B cell (primary cell): ENCODE results near the gene PARP12. TPM values are rescaled to one million over a fixed set of nuclear protein-coding genes. Genes with fewer than 3 reads are reported as not detected.

Experiments
- ATAC-seq: fragments of 200-7000 bp; cut with Tn5 transposase; one replicate; pipeline ENCODE4 v1.10.0; 2021; ENCODE audit warnings: low read depth, mild to moderate bottlenecking, moderate number of reproducible peaks, moderate library complexity
- CTCF ChIA-PET: fragments of 350-600 bp; sonication (Branson Sonifier 250); formaldehyde crosslinking; loops from one replicate; lab custom pipeline; 2021; ENCODE audit warnings: antibody characterized with exemption, inconsistent platforms; lab: Charles Lee
- POLR2A ChIA-PET: fragments of 350-600 bp; sonication (Branson Sonifier 250); formaldehyde crosslinking; loops from one replicate; lab custom pipeline; 2021; ENCODE audit warnings: antibody characterized with exemption; lab: Charles Lee
- DNase-seq: peaks from one replicate; pipeline ENCODE4 v3.0.0; 2013
- H2AFZ ChIP-seq: 2 replicates; pipeline ENCODE4 v1.6.1; 2012; ENCODE audit warnings: mild to moderate bottlenecking, low read depth, low read length; ENCODE audit not compliant: insufficient read depth, poor library complexity, severe bottlenecking
- H3K27ac ChIP-seq, 2 donors: 1 replicate in 1 of 2; 2 replicates in 1 of 2; pipeline ENCODE4 v1.5.1; 2012 to 2013; ENCODE audit warnings: low read length in 2 of 2, mild to moderate bottlenecking in 2 of 2, moderate library complexity in 1 of 2
- H3K27me3 ChIP-seq, 4 experiments: fragments of 200-600 bp in 1 of 4; sonication (generic) in 1 of 4; replicated peaks in 1 of 4; 1 replicate in 2 of 4; 2 replicates in 2 of 4; pipeline versions ENCODE4 v1.6.1 to v1.7.0; 2013 to 2016; ENCODE audit warnings: low read length in 3 of 4, mild to moderate bottlenecking in 2 of 4, mixed read lengths in 1 of 4, moderate library complexity in 1 of 4; ENCODE audit not compliant: insufficient read depth in 4 of 4, control insufficient read depth in 3 of 4; ENCODE audit errors: control extremely low read depth in 1 of 4
- H3K36me3 ChIP-seq, 2 experiments: replicated peaks in 1 of 2; 1 replicate in 1 of 2; 2 replicates in 1 of 2; pipeline versions ENCODE4 v1.6.1 to v1.7.1; 2013; ENCODE audit warnings: low read length in 1 of 2; ENCODE audit not compliant: insufficient read depth in 2 of 2, control insufficient read depth in 1 of 2; ENCODE audit errors: control extremely low read depth in 1 of 2, extremely low read depth in 1 of 2
- H3K4me1 ChIP-seq, 2 donors: fragments of 200-600 bp in 1 of 2; sonication (generic) in 1 of 2; 1 replicate in 1 of 2; 2 replicates in 1 of 2; pipeline versions ENCODE4 v1.5.1 to v1.6.1; 2013 to 2017; ENCODE audit warnings: low read length in 2 of 2; ENCODE audit not compliant: control insufficient read depth in 2 of 2, insufficient read depth in 2 of 2
- H3K4me2 ChIP-seq: replicated peaks from 2 replicates; pipeline ENCODE3; 2012; ENCODE audit warnings: mild to moderate bottlenecking, low read depth, low read length; ENCODE audit not compliant: poor library complexity, severe bottlenecking
- H3K4me3 ChIP-seq, 5 experiments: fragments of 200-600 bp in 1 of 5; sonication (generic) in 1 of 5; 1 replicate in 3 of 5; 2 replicates in 2 of 5; pipeline versions ENCODE4 v1.5.1 to v1.7.0; 2011 to 2016; ENCODE audit warnings: low read length in 4 of 5, mild to moderate bottlenecking in 4 of 5, low read depth in 2 of 5, control low read depth in 1 of 5, moderate library complexity in 1 of 5; ENCODE audit not compliant: insufficient read depth in 1 of 5; ENCODE audit errors: control extremely low read depth in 1 of 5, extremely low read depth in 1 of 5
- H3K79me2 ChIP-seq: fragments of 200-600 bp; sonication (generic); one replicate; pipeline ENCODE4 v1.6.0; 2016; ENCODE audit warnings: low read length; ENCODE audit not compliant: control insufficient read depth, insufficient read depth
- H3K9ac ChIP-seq: fragments of 200-600 bp; sonication (generic); 2 replicates; pipeline ENCODE4 v1.6.1; 2017; ENCODE audit warnings: mild to moderate bottlenecking, low read length, moderate library complexity
- H3K9me3 ChIP-seq, 3 donors: one replicate each; pipeline versions ENCODE4 v1.6.1 to v1.7.1; 2013; ENCODE audit warnings: low read length in 2 of 3; ENCODE audit not compliant: control insufficient read depth in 2 of 3, insufficient read depth in 1 of 3; ENCODE audit errors: control extremely low read depth in 1 of 3
- H4K20me1 ChIP-seq: 2 replicates; pipeline ENCODE4 v1.6.0; 2012; ENCODE audit warnings: mild to moderate bottlenecking, low read length; ENCODE audit not compliant: insufficient read depth, control insufficient read depth, poor library complexity, severe bottlenecking
- H3K27ac Mint-ChIP-seq: one replicate; pipeline ENCODE4 v1.8.0; 2021; ENCODE audit warnings: mixed read lengths
- H3K27me3 Mint-ChIP-seq: one replicate; pipeline ENCODE4 v1.8.0; 2021; ENCODE audit warnings: mixed read lengths
- H3K4me1 Mint-ChIP-seq: one replicate; pipeline ENCODE4 v1.8.0; 2021; ENCODE audit warnings: mixed read lengths
- H3K4me3 Mint-ChIP-seq: one replicate; pipeline ENCODE4 v1.8.0; 2021; ENCODE audit warnings: mixed read lengths
- H3K9me3 Mint-ChIP-seq: one replicate; pipeline ENCODE4 v1.8.0; 2022; ENCODE audit warnings: mixed read lengths; ENCODE audit not compliant: insufficient read depth
- EZH2 ChIP-seq: IDR thresholded peaks from 2 replicates; pipeline ENCODE4 v1.6.1; 2012; ENCODE audit warnings: borderline replicate concordance, low read depth, mild to moderate bottlenecking, moderate library complexity, low read length; ENCODE audit not compliant: insufficient read depth, poor library complexity, severe bottlenecking
- WGBS: methylation state at CpG from one replicate; pipeline ENCODE4 v1.1.5; 2013; ENCODE audit warnings: missing lambda C conversion rate; ENCODE audit not compliant: insufficient coverage; 5-methylcytosine and 5-hydroxymethylcytosine counted together
- intact Hi-C: fragments of 100-400 bp; cut with micrococcal nuclease; formaldehyde crosslinking; loops from one replicate; pipeline ENCODE4 v1.10.0; 2022
- polyA plus RNA-seq: library from polyadenylated mRNA; depleted of rRNA; stranded (reverse); fragments of >200 nt; gene quantifications from 2 replicates; pipeline ENCODE4 v1.2.3, GENCODE V29; 2012
- total RNA-seq, 2 donors: library from RNA; stranded (reverse); fragments of 120-200 nt in 1 of 2; gene quantifications; 1 replicate in 1 of 2; 2 replicates in 1 of 2; pipeline versions ENCODE4 v1.2.3 to v1.2.4, GENCODE V29; 2013 to 2022
- TF ChIP-seq, protein P1 (sequence below): fragments of 200-600 bp; IDR thresholded peaks from one replicate; pipeline ENCODE4 v1.8.0; 2022; ENCODE audit warnings: antibody characterized with exemption, mild to moderate bottlenecking

The PARP12 gene
- total and polyA plus RNA-seq, 2 donors (not counting 1 experiment from before 2014, with no cell fraction given): 170 to 177 TPM

DNA sequence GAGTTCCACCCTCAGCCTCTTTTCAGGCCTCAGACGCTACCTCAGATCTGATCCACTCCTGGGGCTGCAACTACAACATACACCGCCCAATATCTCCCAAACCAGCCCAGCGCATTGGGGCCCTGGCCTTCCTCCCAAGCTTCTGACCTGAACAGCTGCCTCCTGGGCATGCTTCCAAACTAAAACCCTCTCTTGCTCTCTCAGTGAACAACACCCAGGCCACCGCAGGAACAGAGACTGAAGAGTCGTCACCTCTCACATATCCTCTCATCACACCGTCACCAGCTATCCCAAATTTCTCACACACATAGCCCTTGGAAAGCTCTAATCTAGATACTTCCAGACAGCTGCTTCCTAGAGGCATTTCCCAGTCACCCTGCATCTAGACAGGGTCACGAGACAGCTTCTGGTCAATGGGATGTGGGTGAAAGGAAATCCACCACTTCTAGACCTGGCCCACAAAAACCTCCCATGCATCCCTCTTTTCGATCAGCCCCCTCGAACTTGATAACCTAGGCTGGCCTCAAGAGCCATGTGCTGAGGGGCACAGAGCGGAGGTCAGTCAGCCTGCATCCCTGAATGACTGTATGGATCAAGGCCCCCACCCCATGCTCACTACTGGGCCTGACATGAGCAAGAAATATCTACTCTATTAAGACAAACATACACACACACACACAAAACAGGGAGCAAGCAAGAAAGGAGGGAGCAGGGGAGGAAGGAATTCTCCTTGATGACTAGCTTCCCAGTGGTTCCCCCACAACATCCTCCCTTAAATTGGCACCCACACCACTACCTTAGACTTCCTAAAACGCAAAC, 1.8 kb downstream of the PARP12 start:
- Histone ChIP-seq H3K9me3 (peaks cover 0 to 5% (median 3%) of the 10 kb centered on the region in 3 donors), H3K36me3 (peaks cover 0 to 24% of the 10 kb centered on the region in 2 experiments), H4K20me1 (peaks cover 47% of the 10 kb centered on the region), H2AFZ (peak overlapping the region; percentile 94), H3K27ac (peak overlapping the region in 1 of 2 donors; percentile 93), H3K4me2 (peak overlapping the region; percentile 95), H3K4me3 (peak overlapping the region in 4 of 5 experiments; percentile 67 to 89 (median 85)), H3K27me3 (no peaks in the 10 kb centered on the region), H3K9ac (peak overlapping the region; percentile 86), H3K79me2 (peaks cover 64% of the 10 kb centered on the region), H3K4me1 (peaks cover 36 to 38% of the 10 kb centered on the region in 2 donors)
- no peak for TF ChIP-seq EZH2
- TF ChIP-seq, protein P1, sequence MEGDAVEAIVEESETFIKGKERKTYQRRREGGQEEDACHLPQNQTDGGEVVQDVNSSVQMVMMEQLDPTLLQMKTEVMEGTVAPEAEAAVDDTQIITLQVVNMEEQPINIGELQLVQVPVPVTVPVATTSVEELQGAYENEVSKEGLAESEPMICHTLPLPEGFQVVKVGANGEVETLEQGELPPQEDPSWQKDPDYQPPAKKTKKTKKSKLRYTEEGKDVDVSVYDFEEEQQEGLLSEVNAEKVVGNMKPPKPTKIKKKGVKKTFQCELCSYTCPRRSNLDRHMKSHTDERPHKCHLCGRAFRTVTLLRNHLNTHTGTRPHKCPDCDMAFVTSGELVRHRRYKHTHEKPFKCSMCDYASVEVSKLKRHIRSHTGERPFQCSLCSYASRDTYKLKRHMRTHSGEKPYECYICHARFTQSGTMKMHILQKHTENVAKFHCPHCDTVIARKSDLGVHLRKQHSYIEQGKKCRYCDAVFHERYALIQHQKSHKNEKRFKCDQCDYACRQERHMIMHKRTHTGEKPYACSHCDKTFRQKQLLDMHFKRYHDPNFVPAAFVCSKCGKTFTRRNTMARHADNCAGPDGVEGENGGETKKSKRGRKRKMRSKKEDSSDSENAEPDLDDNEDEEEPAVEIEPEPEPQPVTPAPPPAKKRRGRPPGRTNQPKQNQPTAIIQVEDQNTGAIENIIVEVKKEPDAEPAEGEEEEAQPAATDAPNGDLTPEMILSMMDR: no peak
- intact Hi-C loops: loop anchor here (5.0 kb wide), 1 partner anchor 331 kb away; no protein-coding TSS in a partner anchor
- Mint-ChIP-seq H3K4me3 (peak overlapping the region; percentile 98), H3K4me1 (peaks cover 57% of the 10 kb centered on the region), H3K27ac (peak overlapping the region; percentile 99), H3K9me3 (peaks cover 4% of the 10 kb centered on the region), H3K27me3 (no peaks in the 10 kb centered on the region)
- ATAC-seq: no peak
- DNase-seq: no peak
- POLR2A ChIA-PET: interaction anchor here (1.0 to 1.5 kb wide), 2 partner anchors 24 to 701 kb away, joined by 3 to 7 read pairs; partner anchors contain the start of gene LUC7L2
- WGBS: 73% methylated on average over 10 of the region's 11 CpGs
- CTCF ChIA-PET: interaction anchor here (0.7 to 1.5 kb wide), 3 partner anchors 20 to 578 kb away, joined by 3 to 6 read pairs (median 3); no protein-coding TSS in a partner anchor

- CTCF ChIA-PET: interaction anchor here (1.5 kb wide), 1 partner anchor 19 kb away, joined by 3 read pairs; no protein-coding TSS in a partner anchor
- peaks cover 47% of the 10 kb centered on the region for H4K20me1 ChIP-seq
- DNase-seq (no peak), ATAC-seq (no peak)
- no peaks in the 10 kb centered on the region for H3K9me3 ChIP-seq
- H3K4me2 ChIP-seq: peak overlapping the region; percentile 95
- H2AFZ ChIP-seq: no peak overlapping the region
- peaks cover 0 to 26% of the 10 kb centered on the region in 2 experiments for H3K36me3 ChIP-seq
- Mint-ChIP-seq H3K9me3 (no peaks in the 10 kb centered on the region), H3K4me3 (peak overlapping the region; percentile 98), H3K27ac (peak overlapping the region; percentile 99), H3K4me1 (peaks cover 60% of the 10 kb centered on the region), H3K27me3 (no peaks in the 10 kb centered on the region)
- H3K27me3 ChIP-seq: no peaks in the 10 kb centered on the region
- H3K27ac ChIP-seq: peak overlapping the region in 1 of 2 donors; percentile 93
- WGBS: 86% methylated on average over 1 of the region's 3 CpGs
- no peak overlapping the region for H3K4me3 ChIP-seq
- H3K79me2 ChIP-seq: peaks cover 71% of the 10 kb centered on the region
- POLR2A ChIA-PET: no interaction called here
- TF ChIP-seq, protein P1: no peak
- TF ChIP-seq EZH2: no peak
- intact Hi-C loops: loop anchor here (5.0 kb wide), 1 partner anchor 332 kb away; no protein-coding TSS in a partner anchor
- peaks cover 36 to 38% of the 10 kb centered on the region in 2 donors for H3K4me1 ChIP-seq
- H3K9ac ChIP-seq: no peak overlapping the region
These were observed 2.5 kb downstream of the PARP12 start for GRCh38 chr7:140060243-140060630.
